Prostate gland (tissue), 2 donors: ENCODE data around the gene KIAA0513. TPM values are rescaled to one million over a fixed set of nuclear protein-coding genes. Genes with fewer than 3 reads are reported as not detected.

Source experiments
- DNase-seq: peaks from one replicate; pipeline ENCODE4 v3.0.0-alpha.2; 2019; ENCODE audit warnings: low spot score
- H3K27ac ChIP-seq, 2 donors: fragments of 200-600 bp; sonication (generic); 2 replicates each; pipeline ENCODE4 v1.5.1; 2017 to 2019
- H3K27me3 ChIP-seq: fragments of 200-600 bp; sonication (generic); replicated peaks from 2 replicates; pipeline ENCODE4 v1.5.1; 2019; ENCODE audit not compliant: insufficient read depth
- H3K36me3 ChIP-seq, 2 donors: fragments of 200-600 bp; sonication (generic); 1 replicate in 1 of 2; 2 replicates in 1 of 2; pipeline versions ENCODE4 v1.5.1 to v1.8.1; 2017 to 2019
- H3K4me1 ChIP-seq: fragments of 200-600 bp; sonication (generic); replicated peaks from 2 replicates; pipeline ENCODE4 v1.5.1; 2019
- H3K4me3 ChIP-seq, 2 donors: fragments of 200-600 bp; sonication (generic); 2 replicates each; pipeline ENCODE4 v1.5.1; 2017 to 2019
- H3K9me3 ChIP-seq: fragments of 200-600 bp; sonication (generic); 2 replicates; pipeline ENCODE4 v1.5.1; 2017
- POLR2A ChIP-seq: fragments of 450-650 bp; IDR thresholded peaks from one replicate; pipeline ENCODE4 v1.6.1; 2016; ENCODE audit warnings: antibody characterized with exemption, mild to moderate bottlenecking
- POLR2AphosphoS5 ChIP-seq: sonication (generic); formaldehyde crosslinking; IDR thresholded peaks from one replicate; pipeline ENCODE4 v1.6.1; 2017; ENCODE audit warnings: antibody characterized with exemption
- WGBS: methylation state at CpG from one replicate; pipeline ENCODE4 v1.1.5; 2018; 5-methylcytosine and 5-hydroxymethylcytosine counted together
- intact Hi-C: fragments of 100-400 bp; cut with DNase I; formaldehyde crosslinking; loops from one replicate; pipeline ENCODE4 v1.14.2; 2022
- total RNA-seq, 2 donors: library from RNA; depleted of rRNA; stranded (reverse); fragments of >200 nt; gene quantifications; one replicate each; pipeline ENCODE4 v1.1.0, GENCODE V29; 2016
- TF ChIP-seq, protein P1 (sequence below), 4 experiments: fragments of 200-600 bp in 2 of 4; fragments of 450-650 bp in 2 of 4; sonication (generic) in 2 of 4; IDR thresholded peaks; 1 replicate in 3 of 4; 2 replicates in 1 of 4; pipeline ENCODE4 v1.5.1; 2016 to 2019; ENCODE audit warnings: antibody characterized with exemption in 4 of 4, mild to moderate bottlenecking in 2 of 4, moderate library complexity in 2 of 4

Gene KIAA0513
- total RNA-seq, 2 donors from 2014 or later: 14.4 to 29.4 TPM

- Histone ChIP-seq H3K36me3 (no peaks in the 10 kb centered on the region), H3K4me1 (no peaks in the 10 kb centered on the region)
- intact Hi-C loops: no loop called here
Measured at GRCh38 chr16:85101956-85102630, 74.5 kb downstream of the KIAA0513 start.

DNA sequence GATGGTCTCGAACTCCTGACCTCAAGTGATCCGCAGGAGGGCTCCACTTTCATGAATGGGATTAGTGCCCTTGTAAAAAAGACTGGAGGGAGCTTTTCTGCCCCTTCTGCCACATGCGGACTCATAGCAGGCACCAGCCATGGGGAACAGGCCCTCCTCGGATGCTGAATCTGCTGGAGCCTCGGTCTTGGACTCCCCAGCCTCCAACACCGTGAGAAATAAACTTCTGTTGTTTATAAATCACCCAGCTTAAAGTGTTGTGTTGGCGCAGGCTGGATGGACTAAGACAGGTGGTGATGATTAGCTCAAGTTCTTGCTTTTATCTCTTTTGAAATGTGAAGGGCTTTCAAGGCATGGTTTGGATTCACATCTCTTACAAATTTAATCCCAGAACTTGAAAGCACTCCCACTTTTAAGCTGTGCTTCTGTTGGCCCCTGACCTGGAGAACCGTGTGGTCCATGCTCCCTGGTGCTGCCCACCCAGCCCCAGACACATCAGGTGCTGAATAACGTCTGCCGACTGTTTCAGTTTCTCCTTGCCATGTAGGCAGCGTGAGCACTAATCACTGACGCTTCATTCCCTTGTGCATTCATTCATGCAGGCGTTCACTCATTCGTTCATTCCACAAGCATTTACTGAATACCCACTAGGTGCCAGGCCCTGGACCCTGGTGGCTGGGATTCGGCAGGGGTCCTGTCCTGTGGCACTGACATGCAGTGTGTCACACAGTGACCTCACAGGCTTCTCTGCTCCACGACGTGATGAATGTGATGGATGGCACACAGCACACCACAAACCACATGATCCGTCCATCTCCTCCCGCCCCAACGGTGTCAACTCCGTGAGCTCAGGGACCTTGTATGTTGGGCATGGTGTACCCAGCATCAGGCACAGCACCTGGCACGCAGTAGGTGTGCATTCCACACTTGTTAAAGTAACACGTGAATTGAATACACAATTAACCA is 75.8 kb downstream of the KIAA0513 start:
- no peak for DNase-seq
- TF ChIP-seq POLR2AphosphoS5: no peak
- TF ChIP-seq POLR2A: no peak
- TF ChIP-seq, protein P1, sequence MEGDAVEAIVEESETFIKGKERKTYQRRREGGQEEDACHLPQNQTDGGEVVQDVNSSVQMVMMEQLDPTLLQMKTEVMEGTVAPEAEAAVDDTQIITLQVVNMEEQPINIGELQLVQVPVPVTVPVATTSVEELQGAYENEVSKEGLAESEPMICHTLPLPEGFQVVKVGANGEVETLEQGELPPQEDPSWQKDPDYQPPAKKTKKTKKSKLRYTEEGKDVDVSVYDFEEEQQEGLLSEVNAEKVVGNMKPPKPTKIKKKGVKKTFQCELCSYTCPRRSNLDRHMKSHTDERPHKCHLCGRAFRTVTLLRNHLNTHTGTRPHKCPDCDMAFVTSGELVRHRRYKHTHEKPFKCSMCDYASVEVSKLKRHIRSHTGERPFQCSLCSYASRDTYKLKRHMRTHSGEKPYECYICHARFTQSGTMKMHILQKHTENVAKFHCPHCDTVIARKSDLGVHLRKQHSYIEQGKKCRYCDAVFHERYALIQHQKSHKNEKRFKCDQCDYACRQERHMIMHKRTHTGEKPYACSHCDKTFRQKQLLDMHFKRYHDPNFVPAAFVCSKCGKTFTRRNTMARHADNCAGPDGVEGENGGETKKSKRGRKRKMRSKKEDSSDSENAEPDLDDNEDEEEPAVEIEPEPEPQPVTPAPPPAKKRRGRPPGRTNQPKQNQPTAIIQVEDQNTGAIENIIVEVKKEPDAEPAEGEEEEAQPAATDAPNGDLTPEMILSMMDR (IDR thresholded peaks at IDR 0.05): no peak
- H3K4me3 ChIP-seq: no peak overlapping the region
- no peaks in the 10 kb centered on the region for H3K36me3 ChIP-seq
- intact Hi-C loops: no loop called here
- no peaks in the 10 kb centered on the region for H3K27me3 ChIP-seq
- WGBS: 89% methylated on average over 23 of the region's 23 CpGs
- H3K4me1 ChIP-seq: no peaks in the 10 kb centered on the region
- no peaks in the 10 kb centered on the region for H3K9me3 ChIP-seq
- H3K27ac ChIP-seq: no peak overlapping the region

More at GRCh38 chr16:85101956-85102630, 74.5 kb downstream of the KIAA0513 start:
- Histone ChIP-seq H3K4me3 (no peak overlapping the region), H3K27me3 (no peaks in the 10 kb centered on the region), H3K27ac (no peak overlapping the region), H3K9me3 (no peaks in the 10 kb centered on the region)
- 86% methylated on average over 11 of the region's 11 CpGs for WGBS
- DNase-seq: no peak
- TF ChIP-seq POLR2A (no peak), POLR2AphosphoS5 (no peak)
- TF ChIP-seq, protein P1 (IDR thresholded peaks at IDR 0.05): no peak

DNA sequence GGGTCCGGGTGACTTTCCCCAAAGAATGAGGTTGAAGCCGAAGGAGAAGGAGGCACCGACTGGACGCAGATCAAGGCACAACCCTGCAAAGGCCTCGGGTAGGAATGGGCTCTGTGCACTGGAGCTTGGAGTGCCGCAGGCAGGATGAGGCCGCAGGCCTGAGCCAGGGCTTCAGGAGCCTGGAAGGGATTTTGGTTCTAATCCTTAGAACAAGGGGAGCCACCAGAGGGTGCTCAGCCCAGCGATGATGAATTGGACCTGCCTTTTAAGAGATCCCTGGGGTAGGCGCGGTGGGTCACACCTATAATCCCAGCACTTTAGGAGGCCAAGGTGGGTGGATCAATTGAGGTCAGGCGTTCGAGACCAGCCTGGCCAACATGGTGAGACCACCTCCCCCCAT is 76.6 kb downstream of the KIAA0513 start:
- 84% methylated on average over 12 of the region's 12 CpGs for WGBS
- DNase-seq: no peak
- no peaks in the 10 kb centered on the region for H3K9me3 ChIP-seq
- TF ChIP-seq POLR2AphosphoS5 (no peak), POLR2A (no peak)
- TF ChIP-seq, protein P1 (IDR thresholded peaks at IDR 0.05): no peak
- no peaks in the 10 kb centered on the region for H3K4me1 ChIP-seq
- H3K27ac ChIP-seq: no peak overlapping the region
- intact Hi-C loops: no loop called here
- no peak overlapping the region for H3K4me3 ChIP-seq
- H3K27me3 ChIP-seq: no peaks in the 10 kb centered on the region
- no peaks in the 10 kb centered on the region for H3K36me3 ChIP-seq

- WGBS: 82% methylated on average over 11 of the region's 11 CpGs
- Histone ChIP-seq H3K36me3 (no peaks in the 10 kb centered on the region), H3K4me3 (no peak overlapping the region), H3K9me3 (no peaks in the 10 kb centered on the region), H3K27ac (no peak overlapping the region), H3K27me3 (no peaks in the 10 kb centered on the region), H3K4me1 (no peaks in the 10 kb centered on the region)
- intact Hi-C loops: no loop called here
- TF ChIP-seq, protein P1 (IDR thresholded peaks at IDR 0.05): no peak
- TF ChIP-seq POLR2A: no peak
- TF ChIP-seq POLR2AphosphoS5: no peak
- no peak for DNase-seq
Measured at GRCh38 chr16:85104821-85105391, 77.3 kb downstream of the KIAA0513 start.
